WERI-Rb-1 (cell line): ENCODE results near the gene INTS12.
A peak's percentile ranks its signal among the peaks of the same experiment; 100 is the strongest.

Source experiments
- DNase-seq: peaks from one replicate; pipeline ENCODE4 v3.0.0-alpha.2; 2020
- H3K27ac ChIP-seq: fragments of 250-450 bp; sonication (Bioruptor Pico); 2 replicates; pipeline ENCODE4 v1.5.1; 2020; ENCODE audit warnings: mild to moderate bottlenecking, moderate library complexity
- H3K27me3 ChIP-seq: fragments of 250-450 bp; sonication (Bioruptor Pico); 2 replicates; pipeline ENCODE4 v1.5.1; 2021; ENCODE audit warnings: mild to moderate bottlenecking, low read depth, moderate library complexity; ENCODE audit not compliant: insufficient read depth, severe bottlenecking
- H3K36me3 ChIP-seq: fragments of 250-450 bp; sonication (Bioruptor Pico); 2 replicates; pipeline ENCODE4 v1.5.1; 2020; ENCODE audit warnings: mild to moderate bottlenecking, moderate library complexity
- H3K4me3 ChIP-seq: 2 replicates; pipeline ENCODE4 v1.5.1; 2011; ENCODE audit warnings: low read depth, mild to moderate bottlenecking, control low read depth, low read length
- H3K9me3 ChIP-seq: fragments of 250-450 bp; sonication (Bioruptor Pico); 2 replicates; pipeline ENCODE4 v1.5.1; 2021; ENCODE audit warnings: mild to moderate bottlenecking, moderate library complexity; ENCODE audit not compliant: severe bottlenecking
- TF ChIP-seq, protein P1 (sequence below): IDR thresholded peaks from 2 replicates; pipeline ENCODE4 v1.5.1; 2011; ENCODE audit warnings: low read depth, mild to moderate bottlenecking, control low read depth, inconsistent platforms, low read length

INTS12 gene

DNA sequence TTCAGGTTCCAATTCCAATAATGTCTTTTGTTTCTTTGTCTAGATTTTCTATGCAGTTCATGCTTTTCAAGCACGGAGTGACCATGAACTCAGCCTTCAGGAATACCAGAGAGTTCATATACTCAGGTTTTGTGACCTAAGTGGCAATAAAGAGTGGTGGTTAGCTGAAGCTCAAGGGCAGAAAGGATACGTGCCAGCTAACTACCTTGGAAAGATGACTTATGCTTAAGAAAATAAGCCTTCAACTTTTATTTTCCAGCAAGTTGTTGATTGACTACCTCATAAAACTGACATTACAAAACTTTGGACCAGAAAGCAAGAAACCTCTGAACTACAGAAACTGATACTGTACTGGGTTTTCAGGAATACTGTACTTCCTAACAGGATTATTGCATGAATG lies 30.8 kb downstream of the INTS12 start:
- peaks cover 11% of the 10 kb centered on the region for H3K36me3 ChIP-seq
- H3K27me3 ChIP-seq, result no peaks in the 10 kb centered on the region
- H3K9me3 ChIP-seq, result no peaks in the 10 kb centered on the region
- DNase-seq, result no peak
- no peak overlapping the region for H3K4me3 ChIP-seq
- TF ChIP-seq, protein P1, sequence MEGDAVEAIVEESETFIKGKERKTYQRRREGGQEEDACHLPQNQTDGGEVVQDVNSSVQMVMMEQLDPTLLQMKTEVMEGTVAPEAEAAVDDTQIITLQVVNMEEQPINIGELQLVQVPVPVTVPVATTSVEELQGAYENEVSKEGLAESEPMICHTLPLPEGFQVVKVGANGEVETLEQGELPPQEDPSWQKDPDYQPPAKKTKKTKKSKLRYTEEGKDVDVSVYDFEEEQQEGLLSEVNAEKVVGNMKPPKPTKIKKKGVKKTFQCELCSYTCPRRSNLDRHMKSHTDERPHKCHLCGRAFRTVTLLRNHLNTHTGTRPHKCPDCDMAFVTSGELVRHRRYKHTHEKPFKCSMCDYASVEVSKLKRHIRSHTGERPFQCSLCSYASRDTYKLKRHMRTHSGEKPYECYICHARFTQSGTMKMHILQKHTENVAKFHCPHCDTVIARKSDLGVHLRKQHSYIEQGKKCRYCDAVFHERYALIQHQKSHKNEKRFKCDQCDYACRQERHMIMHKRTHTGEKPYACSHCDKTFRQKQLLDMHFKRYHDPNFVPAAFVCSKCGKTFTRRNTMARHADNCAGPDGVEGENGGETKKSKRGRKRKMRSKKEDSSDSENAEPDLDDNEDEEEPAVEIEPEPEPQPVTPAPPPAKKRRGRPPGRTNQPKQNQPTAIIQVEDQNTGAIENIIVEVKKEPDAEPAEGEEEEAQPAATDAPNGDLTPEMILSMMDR, result no peak
- no peak overlapping the region for H3K27ac ChIP-seq

DNA sequence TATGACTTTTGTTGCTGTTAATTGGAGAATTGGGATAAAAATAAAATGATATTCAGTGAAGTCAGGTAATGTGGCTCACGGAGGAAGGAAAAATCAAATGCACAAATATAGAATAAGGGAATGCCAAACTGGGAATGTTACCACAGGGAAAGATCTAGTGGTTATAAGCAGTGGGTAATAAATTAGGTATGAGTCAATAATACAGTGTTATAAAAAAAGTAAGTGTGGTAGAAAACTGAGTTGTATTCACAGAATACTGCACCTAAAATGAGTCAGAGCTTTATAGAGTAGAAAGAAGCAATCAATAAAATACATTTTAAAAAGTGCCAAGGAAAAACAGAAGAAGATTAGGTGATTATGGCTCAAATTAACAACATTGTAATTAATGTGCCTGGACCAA lies 34.5 kb downstream of the INTS12 start:
- TF ChIP-seq, protein P1, result no peak
- no peak overlapping the region for H3K27ac ChIP-seq
- no peaks in the 10 kb centered on the region for H3K27me3 ChIP-seq
- H3K9me3 ChIP-seq, result no peaks in the 10 kb centered on the region
- no peak overlapping the region for H3K4me3 ChIP-seq
- H3K36me3 ChIP-seq, result no peaks in the 10 kb centered on the region
- DNase-seq, result no peak

DNA sequence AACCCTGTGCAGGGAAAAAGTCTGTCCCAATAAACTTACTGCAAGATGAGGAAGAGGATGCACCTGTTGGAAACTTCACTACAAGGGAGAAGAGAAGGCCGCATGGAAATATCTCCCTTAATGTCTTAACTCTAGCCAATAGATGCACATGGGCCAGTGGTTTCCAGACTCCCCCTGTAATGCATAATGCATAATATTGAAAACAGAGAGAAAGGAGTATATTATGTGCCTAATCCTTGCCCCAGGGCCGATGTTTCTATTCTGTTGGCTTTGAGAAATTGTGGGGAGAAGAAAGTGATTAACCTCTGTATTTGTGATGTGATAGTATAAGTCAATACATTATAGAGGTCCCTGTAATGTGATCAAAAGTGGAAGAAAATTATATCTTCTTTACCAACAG lies 37.2 kb downstream of the INTS12 start:
- H3K36me3 ChIP-seq, result no peaks in the 10 kb centered on the region
- H3K4me3 ChIP-seq, result no peak overlapping the region
- DNase-seq, result no peak
- no peaks in the 10 kb centered on the region for H3K27me3 ChIP-seq
- no peak overlapping the region for H3K27ac ChIP-seq
- no peaks in the 10 kb centered on the region for H3K9me3 ChIP-seq
- TF ChIP-seq, protein P1, result no peak

DNA sequence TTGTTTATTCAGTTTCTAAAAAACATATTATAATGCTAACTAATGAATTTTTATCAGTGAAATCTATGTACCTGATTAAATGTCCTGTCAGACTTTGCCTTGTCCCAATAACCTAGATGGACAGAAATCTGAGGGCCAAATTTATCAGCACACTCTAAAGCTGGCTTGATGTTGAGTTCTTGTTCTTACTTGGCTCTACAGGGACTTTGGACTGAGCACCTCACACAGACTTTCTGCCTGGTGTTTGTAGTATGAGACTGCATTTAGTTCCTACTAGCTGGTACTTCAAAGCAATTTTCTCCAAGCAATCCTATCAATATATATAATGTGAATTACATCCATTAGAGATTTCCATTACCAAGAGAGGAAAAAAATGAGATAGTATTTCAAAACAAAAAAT lies 37.8 kb downstream of the INTS12 start:
- Histone ChIP-seq H3K36me3 (no peaks in the 10 kb centered on the region), H3K9me3 (no peaks in the 10 kb centered on the region), H3K27ac (no peak overlapping the region), H3K4me3 (no peak overlapping the region), H3K27me3 (no peaks in the 10 kb centered on the region)
- TF ChIP-seq, protein P1, result no peak
- DNase-seq, result no peak

DNA sequence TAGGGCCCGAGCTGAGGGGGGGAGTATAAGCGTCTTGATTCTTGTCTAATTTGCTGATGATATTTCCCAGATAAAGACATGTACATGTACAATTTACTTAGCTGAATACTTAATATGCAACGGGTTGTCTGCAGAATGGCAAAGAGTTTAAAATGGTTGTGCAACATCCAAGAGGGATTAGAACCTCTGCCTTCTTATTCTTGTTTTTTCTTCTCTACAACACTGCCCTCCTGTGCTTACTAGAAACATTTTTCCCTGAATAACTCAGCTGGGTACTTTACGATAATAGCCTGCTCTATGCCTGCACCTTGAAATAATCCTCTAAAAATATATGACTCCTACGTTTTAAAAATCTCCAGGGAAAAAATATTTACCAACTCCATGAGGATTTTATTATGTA lies 41.8 kb downstream of the INTS12 start:
- TF ChIP-seq, protein P1, result 0 out of 2 replicates have a peak, but pooled peaks have one; percentile 13
- Histone ChIP-seq H3K27ac (no peak overlapping the region), H3K9me3 (no peaks in the 10 kb centered on the region), H3K4me3 (no peak overlapping the region), H3K27me3 (no peaks in the 10 kb centered on the region), H3K36me3 (no peaks in the 10 kb centered on the region)
- no peak for DNase-seq

DNA sequence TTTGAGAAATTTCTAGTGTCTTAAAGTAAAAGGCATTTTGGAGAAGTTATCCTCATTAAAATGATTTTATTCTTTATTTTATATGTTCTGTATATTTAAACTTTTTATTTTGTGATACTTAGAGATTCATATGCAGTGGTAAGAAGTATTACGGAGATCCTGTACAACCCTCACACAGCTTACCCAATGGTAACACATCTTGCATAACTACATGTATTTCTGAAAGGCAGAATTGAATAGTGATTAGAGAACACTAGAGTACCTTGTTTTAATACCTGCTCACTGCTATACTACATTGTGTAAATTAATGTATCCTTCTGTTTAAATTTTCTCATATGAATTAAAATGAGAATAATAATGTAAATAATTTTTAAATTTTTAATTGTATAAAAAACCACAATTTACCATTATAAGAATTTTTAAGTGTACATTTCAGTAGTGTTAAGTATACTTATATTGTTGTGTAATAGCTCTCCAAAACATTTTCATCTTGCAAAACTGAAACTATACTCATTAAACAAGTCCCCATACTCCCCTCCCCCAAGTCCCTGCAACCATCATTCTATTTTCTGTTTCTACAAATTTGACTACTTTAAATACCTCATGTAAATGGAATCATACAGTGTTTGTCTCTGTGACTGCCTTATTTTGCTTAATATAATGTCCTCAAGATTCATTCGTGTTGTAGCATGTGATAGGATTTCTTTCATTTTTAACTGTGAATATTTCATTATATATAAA lies 45.4 kb downstream of the INTS12 start:
- Histone ChIP-seq H3K9me3 (no peaks in the 10 kb centered on the region), H3K36me3 (no peaks in the 10 kb centered on the region), H3K27ac (no peak overlapping the region), H3K4me3 (no peak overlapping the region), H3K27me3 (no peaks in the 10 kb centered on the region)
- TF ChIP-seq, protein P1, result no peak
- DNase-seq, result no peak
